AG04450 (cell line): ENCODE data around the gene DGUOK. TPM values are rescaled to one million over a fixed set of nuclear protein-coding genes. Genes with fewer than 3 reads are reported as not detected.

Experiments
- CTCF ChIA-PET: fragments of 300-600, 350-600 bp; formaldehyde crosslinking; extraction: SDS; loops from one replicate; lab custom pipeline; 2022; ENCODE audit warnings: antibody characterized with exemption, inconsistent platforms; lab: Charles Lee
- POLR2A ChIA-PET: fragments of 350-600 bp; formaldehyde crosslinking; extraction: SDS; loops from one replicate; lab custom pipeline; 2021; ENCODE audit warnings: antibody characterized with exemption, inconsistent platforms; lab: Yijun Ruan, JAX
- DNase-seq: peaks from one replicate; pipeline ENCODE4 v3.0.0-alpha.2; 2011; ENCODE audit warnings: low read depth, low spot score
- H3K27ac ChIP-seq: one replicate; pipeline ENCODE4 v1.5.1; 2012; ENCODE audit warnings: low read depth, low read length, control low read depth
- H3K27me3 ChIP-seq: one replicate; pipeline ENCODE4 v1.6.0; 2012; ENCODE audit warnings: low read length; ENCODE audit not compliant: control insufficient read depth, insufficient read depth
- H3K4me3 ChIP-seq: 2 replicates; pipeline ENCODE4 v1.5.1; 2011; ENCODE audit warnings: mild to moderate bottlenecking, low read depth, low read length, control low read depth
- H3K9me3 ChIP-seq: 2 replicates; pipeline ENCODE4 v1.5.1; 2012; ENCODE audit warnings: low read length; ENCODE audit not compliant: control insufficient read depth, insufficient read depth
- polyA plus RNA-seq: library from polyadenylated mRNA; depleted of rRNA; stranded (reverse); fragments of >200 nt; gene quantifications from 2 replicates; pipeline ENCODE4 v1.2.3, GENCODE V29; 2011; rRNA removed
- small RNA-seq: library from RNA; depleted of rRNA; stranded (forward); fragments of <200 nt; gene quantifications from one replicate; pipeline ENCODE3, GENCODE V24; 2012; ENCODE audit warnings: low read depth; ENCODE audit not compliant: insufficient read length
- TF ChIP-seq, protein P1 (sequence below): IDR thresholded peaks from 2 replicates; pipeline ENCODE4 v1.5.1; 2011; ENCODE audit warnings: low read depth, low read length, control low read depth, inconsistent platforms

The DGUOK gene
- polyA plus RNA-seq, 1 experiment: 101 TPM

DNA sequence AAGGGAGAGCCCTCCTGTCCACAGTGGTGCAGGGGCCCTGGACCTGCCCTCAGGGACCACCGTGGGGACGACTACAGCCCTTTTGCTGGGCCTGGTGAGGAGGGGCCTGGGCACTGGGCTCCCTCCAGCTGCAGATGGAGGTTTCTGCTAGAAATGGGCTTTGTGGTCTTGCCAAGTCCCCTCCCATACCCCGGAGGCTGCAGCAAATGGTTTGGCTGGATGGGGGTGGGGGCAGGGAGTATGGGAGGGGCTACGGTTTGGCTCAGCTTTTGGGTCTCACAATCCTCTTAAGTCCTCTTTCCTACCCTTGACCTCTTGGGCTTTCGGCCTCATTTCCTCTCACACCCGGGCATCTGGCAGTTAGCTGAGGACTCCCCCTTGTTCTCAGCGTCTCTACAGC is 79.8 kb downstream of the DGUOK start:
- H3K27ac ChIP-seq: no peak overlapping the region

DNA sequence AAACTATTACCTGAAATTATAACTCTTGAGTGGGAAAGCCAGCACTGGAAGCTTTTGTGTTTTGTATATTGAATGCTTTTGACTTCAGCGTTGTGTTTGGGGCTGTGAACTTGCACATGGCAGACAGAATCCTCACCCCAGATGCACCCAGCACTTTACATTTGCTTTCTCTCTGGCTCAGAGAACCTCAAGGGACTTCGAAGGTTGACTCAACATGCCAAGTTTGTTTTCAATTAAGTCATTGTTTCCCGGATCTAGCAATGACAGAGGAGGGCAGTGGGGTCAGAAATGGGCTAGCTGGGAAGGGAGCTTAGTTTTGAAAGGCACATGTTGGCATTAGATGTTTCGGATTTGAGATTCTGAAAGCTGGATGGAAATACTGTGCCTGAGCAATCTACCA is 80.4 kb downstream of the DGUOK start:
- Histone ChIP-seq H3K27ac (no peak overlapping the region), H3K4me3 (no peak overlapping the region), H3K9me3 (no peaks in the 10 kb centered on the region), H3K27me3 (no peaks in the 10 kb centered on the region)
- POLR2A ChIA-PET: no interaction called here
- CTCF ChIA-PET: no interaction called here
- TF ChIP-seq, protein P1, sequence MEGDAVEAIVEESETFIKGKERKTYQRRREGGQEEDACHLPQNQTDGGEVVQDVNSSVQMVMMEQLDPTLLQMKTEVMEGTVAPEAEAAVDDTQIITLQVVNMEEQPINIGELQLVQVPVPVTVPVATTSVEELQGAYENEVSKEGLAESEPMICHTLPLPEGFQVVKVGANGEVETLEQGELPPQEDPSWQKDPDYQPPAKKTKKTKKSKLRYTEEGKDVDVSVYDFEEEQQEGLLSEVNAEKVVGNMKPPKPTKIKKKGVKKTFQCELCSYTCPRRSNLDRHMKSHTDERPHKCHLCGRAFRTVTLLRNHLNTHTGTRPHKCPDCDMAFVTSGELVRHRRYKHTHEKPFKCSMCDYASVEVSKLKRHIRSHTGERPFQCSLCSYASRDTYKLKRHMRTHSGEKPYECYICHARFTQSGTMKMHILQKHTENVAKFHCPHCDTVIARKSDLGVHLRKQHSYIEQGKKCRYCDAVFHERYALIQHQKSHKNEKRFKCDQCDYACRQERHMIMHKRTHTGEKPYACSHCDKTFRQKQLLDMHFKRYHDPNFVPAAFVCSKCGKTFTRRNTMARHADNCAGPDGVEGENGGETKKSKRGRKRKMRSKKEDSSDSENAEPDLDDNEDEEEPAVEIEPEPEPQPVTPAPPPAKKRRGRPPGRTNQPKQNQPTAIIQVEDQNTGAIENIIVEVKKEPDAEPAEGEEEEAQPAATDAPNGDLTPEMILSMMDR: no peak
- no peak for DNase-seq

More for the DNA sequence above, 79.8 kb downstream of the DGUOK start:
- Histone ChIP-seq H3K9me3 (no peaks in the 10 kb centered on the region), H3K4me3 (no peak overlapping the region), H3K27me3 (no peaks in the 10 kb centered on the region)
- CTCF ChIA-PET: interaction anchor here (0.9 kb wide), 1 partner anchor 182 kb away, joined by 3 read pairs; no protein-coding TSS in a partner anchor
- TF ChIP-seq, protein P1: no peak
- POLR2A ChIA-PET: no interaction called here
- no peak for DNase-seq

- ChIA-PET CTCF (no interaction called here), POLR2A (no interaction called here)
- DNase-seq: no peak
- Histone ChIP-seq H3K9me3 (no peaks in the 10 kb centered on the region), H3K4me3 (no peak overlapping the region), H3K27ac (no peak overlapping the region), H3K27me3 (no peaks in the 10 kb centered on the region)
- TF ChIP-seq, protein P1: no peak
Observed at GRCh38 chr2:74007711-74008110, 81.0 kb downstream of the DGUOK start.

Small RNA genes lying within 50 kb of the gene (small RNA-seq; reads per million reads assigned to genes)
- not detected for gene AC110801.1
- gene RNA5SP97: not detected

Other genes with a start within 250 kb of the DGUOK start
- gene TPRKB, start 189.5 kb upstream of the DGUOK start, polyA plus RNA-seq: 24.5 and 33.4 TPM in 2 replicates
- gene DUSP11, start 146.8 kb upstream of the DGUOK start, polyA plus RNA-seq: 33.2 and 45.2 TPM in 2 replicates
- gene C2orf78, start 142.7 kb upstream of the DGUOK start, polyA plus RNA-seq: not detected in 2 replicates
- 48.3 and 54.5 TPM in 2 replicates for gene STAMBP, start 97.9 kb upstream of the DGUOK start, polyA plus RNA-seq
- gene ACTG2, start 33.9 kb upstream of the DGUOK start, polyA plus RNA-seq: 641 and 956 TPM in 2 replicates
- 3.1 and 3.2 TPM in 2 replicates for gene TET3, start 58.0 kb downstream of the DGUOK start, polyA plus RNA-seq
- gene BOLA3, start 221.0 kb downstream of the DGUOK start, polyA plus RNA-seq: 28.1 and 38.6 TPM in 2 replicates